ENCODE results near the gene GATAD2A.

Gene GATAD2A

DNA sequence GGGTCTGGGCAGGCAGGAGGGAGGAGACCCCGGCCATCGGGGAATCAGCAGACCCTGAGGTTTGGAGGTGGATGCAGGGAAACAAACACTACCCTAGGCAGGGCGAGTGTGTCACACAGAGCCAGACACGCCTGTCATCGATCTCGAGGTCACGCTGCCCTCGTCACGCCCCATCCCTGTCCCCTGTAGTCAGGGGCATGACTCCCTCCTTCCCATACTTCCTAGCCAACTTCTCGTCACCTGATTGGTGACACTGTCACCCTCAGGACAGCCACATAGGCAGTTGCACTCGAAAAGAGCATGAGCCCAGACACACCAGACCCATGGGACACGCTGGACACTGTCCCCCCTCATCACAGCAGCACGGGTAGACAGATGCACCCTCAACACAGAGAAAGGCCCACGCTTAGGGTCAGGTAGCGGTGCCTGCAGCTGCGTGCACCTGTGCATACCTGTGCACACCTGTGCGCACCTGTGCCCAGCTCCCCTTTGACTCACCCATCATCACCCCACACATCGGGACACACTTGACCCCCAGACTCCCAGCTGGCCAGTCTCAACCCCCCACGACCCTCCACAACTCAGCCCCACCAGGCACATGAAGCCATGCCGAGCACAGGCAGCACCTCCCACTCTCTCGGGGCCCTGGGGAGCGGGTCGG is 144.5 kb downstream of the GATAD2A start:
- no peak for DNase-seq

- DNase-seq = no peak
Measured at GRCh38 chr19:19550485-19550929, 145.0 kb downstream of the GATAD2A start.

GRCh38 chr19:19550972-19551852 is 145.7 kb downstream of the GATAD2A start:
- DNase-seq = no peak

DNA sequence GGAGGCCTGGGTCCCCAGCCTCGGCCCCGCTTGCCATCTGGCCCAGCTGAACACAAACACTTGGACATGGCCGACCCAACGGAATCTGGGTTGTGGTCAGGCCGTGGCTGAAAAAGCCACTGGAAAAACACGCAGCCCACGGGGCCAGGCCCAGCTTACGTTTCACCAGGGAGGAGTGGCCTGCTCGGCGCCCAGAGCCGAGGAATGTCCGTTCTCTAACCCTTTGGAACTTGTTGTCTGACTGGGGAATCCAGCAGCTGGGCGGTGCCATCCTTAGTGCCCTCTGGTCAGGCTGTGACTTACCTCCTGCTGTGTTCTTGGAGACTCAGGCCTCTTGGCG is 146.3 kb downstream of the GATAD2A start:
- no peak for DNase-seq

DNA sequence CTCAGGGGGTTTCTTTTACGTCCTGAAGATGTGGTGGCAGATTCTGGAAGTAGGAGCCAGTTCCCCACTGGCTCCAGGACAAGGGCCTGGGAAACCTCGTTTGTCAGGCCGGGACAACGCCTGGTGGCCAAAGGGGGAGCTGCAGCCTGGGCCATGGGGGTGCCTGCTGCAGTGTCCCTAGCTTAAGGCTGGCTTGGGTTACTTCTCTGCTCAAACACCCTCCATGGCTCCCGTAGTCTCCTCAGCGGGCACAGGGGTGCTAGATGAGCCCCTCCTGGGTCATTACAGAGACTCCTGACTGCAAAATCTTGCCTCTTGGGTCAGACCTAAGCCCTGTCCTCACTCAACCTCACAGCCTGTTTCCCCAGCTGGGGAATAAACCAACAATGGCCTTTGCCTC is 147.3 kb downstream of the GATAD2A start:
- DNase-seq = no peak

DNA sequence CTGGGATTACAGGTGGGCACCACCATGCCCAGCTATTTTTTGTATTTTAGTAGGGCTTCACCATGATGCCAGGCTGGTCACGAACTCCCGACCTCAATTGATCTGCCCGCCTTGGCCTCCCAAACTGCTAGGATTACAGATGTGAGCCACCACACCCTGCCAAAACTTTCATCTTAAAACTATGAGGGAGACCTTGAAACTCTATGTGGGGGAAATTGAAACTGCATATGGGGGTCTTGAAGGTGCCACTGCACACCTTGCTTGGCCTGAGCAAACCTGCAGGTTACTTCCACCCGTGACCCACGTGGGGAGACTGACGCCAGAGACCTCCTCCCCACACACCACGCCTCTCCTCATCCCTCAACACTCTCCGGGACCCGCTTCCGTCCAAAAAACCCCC is 148.2 kb downstream of the GATAD2A start:
- DNase-seq = no peak

GRCh38 chr19:19554074-19555023 is 148.9 kb downstream of the GATAD2A start:
- peak; percentile 6 for DNase-seq

GRCh38 chr19:19558055-19558454 is 152.6 kb downstream of the GATAD2A start:
- DNase-seq = no peak
